Activated CD4-positive, alpha-beta T cell treated with anti-CD3 and anti-CD28 coated beads for 24 hours (primary cell): ENCODE measurements around the gene CAP1.
A peak's percentile ranks its signal among the peaks of the same experiment; 100 is the strongest.

ENCODE experiments used
- DNase-seq, 2 donors: peaks; one replicate each; pipeline ENCODE4 v3.0.0-alpha.2; 2020; ENCODE audit warnings: low read depth in 2 of 2

Gene CAP1

GRCh38 chr1:40058453-40059337 is 18.2 kb downstream of the CAP1 start:
- no peak for DNase-seq

GRCh38 chr1:40059338-40059959 is 18.9 kb downstream of the CAP1 start:
- no peak for DNase-seq

GRCh38 chr1:40059960-40060750 is 19.6 kb downstream of the CAP1 start:
- DNase-seq: no peak

DNA sequence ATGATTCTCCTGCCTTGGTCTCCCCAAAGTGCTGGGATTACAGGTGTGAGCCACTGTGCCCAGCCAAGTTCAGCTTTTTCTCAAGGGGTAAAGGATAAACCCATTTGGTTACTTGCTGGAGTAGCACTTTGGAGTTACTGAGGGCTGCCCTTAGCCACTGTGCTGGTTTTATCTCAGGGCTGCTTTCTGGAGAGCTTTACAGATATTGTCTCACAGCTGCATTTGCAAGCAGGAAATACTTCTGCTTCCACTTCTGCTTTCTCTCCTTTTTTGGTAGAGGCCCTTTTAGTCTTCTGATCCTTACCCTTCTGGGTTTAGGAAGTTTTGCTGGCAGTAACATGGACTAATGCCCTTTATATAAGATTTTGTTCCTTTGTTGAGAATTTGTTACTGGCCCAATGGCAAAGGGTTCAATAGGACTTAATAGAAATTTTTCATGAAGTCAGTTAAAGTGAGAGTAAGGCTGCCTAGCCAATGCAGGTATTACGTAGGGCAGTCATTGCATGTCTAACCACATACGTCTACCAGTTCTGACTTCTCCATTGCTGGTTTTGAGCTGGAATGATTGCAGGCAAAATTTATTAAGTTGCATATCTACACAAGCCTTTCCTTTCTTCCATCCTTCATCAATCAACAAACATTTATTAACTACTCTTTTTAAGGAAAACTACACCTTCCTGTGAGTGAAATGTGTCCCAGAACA is 24.4 kb downstream of the CAP1 start:
- no peak for DNase-seq

GRCh38 chr1:40067023-40067422 is 26.5 kb downstream of the CAP1 start:
- no peak for DNase-seq

DNA sequence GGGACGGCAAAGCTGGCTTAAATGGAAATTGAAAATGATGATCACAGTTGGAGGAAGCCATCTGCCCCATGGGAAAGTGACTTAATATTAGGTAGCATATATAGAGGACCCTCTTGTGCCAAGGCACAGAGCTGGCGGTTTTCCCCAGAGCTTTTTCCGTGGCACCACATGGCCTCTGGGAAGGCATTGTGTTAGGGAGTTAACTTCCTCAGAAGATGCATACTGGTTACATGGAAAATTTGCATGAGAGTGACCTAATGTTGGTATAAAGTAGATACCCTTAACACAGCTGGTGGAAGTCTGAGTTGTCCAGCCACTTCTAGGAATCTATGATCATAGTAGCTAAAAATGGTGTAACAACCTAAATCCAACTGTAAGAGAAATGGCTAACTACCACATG is 27.3 kb downstream of the CAP1 start:
- no peak for DNase-seq

- no peak for DNase-seq
These were observed 31.6 kb downstream of the CAP1 start for GRCh38 chr1:40072142-40072541.

DNA sequence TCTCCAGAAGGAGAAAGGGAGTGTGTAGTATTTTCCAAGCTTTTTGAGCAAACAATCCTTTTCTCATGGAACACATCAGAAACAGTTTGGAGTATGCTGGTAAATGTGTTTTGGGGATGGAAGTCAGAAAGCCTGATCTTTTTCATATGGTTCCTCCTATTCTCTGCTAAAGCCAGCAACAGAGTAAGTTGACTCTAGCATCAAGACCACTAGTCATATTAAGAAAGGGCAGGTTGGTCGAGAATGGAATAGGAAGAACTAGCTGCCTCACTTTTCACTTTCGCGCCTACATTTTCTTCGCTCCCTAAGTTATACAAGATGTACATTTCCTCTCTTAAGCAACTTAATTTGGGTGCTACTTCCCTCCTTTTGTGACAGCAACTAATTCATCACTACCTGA is 32.5 kb downstream of the CAP1 start:
- no peak for DNase-seq

DNA sequence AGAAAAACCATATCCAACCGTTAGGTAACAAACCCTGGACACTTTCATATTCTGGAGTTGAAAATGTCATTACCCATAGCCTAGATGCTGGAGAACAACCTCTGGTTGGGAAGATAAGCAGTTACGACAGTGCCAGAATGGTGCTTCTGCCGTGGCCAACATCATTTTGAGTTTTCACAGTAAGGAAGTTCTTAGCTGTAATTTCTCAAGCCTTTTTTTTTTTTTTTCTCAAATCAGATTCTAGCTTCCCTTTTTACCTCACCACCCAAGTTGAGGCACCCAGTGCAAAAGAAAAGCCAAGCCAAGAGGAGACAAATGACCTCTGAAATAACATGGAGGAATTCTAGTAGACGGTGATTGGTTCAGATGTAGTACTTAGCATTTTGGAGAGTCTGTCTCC is 34.7 kb downstream of the CAP1 start:
- no peak for DNase-seq

GRCh38 chr1:40076895-40077312 is 36.4 kb downstream of the CAP1 start:
- DNase-seq: no peak

GRCh38 chr1:40078512-40079333 is 38.2 kb downstream of the CAP1 start:
- DNase-seq: peak in 1 of 2 donors; percentile 33

DNA sequence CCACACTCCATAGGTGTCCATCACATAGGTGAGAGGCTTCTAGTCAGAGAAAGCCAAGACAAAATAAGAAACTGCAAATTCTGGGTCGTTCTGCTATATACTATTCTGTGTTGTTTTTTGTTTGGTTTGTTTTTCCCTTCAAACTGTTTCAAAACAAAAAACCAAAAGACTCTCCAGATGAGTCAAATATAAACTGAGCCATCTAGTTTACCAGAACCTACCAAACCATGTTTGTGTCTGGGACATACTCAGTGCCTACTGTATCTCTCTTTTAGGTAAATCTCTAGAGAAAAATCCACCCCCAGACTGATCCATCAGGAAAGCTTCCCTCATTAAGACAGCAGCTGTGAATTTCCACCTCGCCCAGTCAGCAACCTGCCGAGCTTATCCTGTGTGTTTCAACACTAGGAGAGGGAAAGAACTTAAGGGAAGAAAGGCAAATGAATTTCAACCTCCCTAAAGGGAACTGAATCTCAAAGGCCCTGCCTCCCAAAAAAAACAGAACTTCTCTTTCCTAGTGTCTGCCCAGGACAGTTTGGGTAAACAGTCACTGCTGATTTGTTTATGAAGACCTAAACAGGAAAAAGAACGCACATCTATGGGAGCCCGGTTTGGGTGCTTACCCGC is 39.4 kb downstream of the CAP1 start:
- DNase-seq: no peak

DNA sequence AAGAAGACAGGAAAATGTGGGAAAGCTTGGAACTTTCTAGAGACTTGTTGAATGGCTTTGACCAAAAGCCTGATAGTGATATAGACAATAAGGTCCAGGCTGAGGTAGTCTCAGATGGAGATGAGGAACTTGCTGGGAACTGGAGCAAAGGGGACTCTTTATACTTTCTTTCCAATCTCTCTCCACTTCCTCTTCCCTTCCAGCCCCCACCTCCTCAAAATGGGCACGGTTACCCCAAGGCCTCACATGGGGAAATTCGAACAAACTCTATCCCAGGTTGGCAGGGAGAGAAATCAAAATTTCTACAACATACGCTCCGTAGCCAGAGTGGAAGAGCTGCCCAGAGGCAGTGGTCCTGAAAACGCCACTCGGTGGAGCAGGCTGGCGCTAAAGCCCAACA is 41.3 kb downstream of the CAP1 start:
- no peak for DNase-seq

DNA sequence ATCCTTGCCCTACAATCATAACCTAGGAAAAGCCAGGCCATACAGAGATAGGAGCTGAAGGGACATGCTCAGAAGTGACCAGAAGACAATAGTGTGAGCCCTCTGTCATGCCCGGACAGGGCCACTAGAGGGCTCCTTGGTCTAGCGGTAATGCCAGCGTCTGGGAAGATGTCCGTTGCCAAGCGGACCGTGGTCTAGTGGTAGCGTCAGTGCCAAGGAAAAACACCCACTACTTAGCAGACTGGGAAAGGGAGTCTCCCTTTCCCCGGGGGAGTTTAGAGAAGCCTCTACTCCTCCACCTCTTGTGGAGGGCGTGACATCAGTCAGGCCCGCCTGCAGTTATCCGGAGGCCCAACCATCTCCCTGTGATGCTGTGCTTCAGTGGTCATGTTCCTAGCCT is 44.2 kb downstream of the CAP1 start:
- peak in 1 of 2 donors; percentile 33 for DNase-seq

DNA sequence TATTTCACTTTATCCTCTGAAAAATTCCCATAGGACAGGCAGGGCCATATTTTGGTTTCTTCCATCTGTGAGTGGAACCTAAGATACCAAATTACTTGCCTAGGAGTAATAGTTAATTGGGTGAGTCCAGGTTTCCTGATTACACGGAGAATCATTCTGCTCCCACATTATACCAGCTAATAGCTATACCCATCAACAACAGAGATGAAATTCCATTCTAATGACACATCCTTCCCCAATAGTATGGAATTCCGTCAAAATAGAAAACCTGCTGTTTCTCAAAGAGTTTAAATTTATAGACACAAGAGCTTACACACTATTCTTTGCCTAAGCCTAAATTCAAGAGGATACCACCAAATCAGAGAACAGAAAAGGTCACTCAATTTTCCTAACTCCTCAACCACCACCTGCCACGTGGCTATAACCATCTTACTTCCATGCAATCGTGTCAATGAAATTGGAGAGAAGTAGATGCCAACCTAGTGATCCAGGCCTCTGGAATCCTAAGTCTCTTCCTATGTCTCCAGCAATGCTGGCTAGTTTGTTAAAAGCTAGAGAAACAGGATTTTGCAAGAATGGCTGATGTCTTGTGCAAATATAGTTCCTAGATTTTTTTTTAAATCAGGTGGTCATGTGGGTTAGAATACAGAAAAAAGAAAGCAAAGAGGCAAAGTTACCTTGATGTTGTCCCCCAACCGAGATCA is 50.3 kb downstream of the CAP1 start:
- no peak for DNase-seq

- no peak for DNase-seq
These were observed 51.7 kb downstream of the CAP1 start for GRCh38 chr1:40092241-40092640.

DNA sequence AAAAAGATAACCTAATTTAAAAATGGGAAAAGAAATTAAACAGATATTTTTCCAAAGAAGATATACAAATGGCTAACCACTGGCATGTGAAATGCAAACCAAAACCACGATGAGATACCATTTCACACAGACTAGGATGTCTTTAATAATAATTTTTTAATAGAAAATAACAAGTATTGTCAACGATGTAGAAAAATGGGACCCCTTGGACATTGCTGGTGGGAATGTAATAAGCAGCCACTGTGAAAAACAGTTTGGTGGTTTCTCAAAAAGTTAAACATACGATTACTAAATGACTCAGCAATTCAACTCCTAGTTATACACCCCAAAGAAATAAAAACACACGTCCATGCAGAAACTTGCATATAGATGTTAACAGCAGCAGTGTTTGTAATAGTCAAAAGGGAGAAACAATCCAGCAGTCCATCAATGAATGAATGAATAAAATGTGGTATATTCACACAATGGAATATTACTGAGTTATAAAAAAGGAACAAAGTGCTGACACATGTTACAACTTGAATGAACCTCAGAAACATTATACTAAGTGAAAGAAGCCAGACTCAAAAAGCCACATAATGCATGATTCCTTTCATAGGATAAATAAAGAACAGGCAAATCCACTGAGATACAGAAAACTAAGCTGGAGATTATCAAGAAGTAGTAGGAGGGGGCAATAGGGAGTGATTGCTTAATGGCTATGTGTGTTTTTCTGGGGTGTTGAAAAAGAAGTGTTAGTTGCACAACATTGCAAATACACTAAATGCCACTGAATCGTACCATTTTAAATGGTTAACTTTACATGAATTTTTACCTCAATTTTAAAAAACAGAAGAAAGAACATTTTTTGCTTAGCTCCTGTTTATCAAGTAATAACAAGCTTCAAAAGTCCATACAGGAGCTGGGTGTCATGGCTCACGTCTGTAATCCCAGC is 52.4 kb downstream of the CAP1 start:
- DNase-seq: no peak

- no peak for DNase-seq
These were observed 54.1 kb downstream of the CAP1 start for GRCh38 chr1:40094466-40095110.
